GM12878 (cell line): ENCODE measurements around the gene ABI3. TPM values are rescaled to one million over a fixed set of nuclear protein-coding genes. Genes with fewer than 3 reads are reported as not detected.
A peak's percentile ranks its signal among the peaks of the same experiment; 100 is the strongest.

Source experiments
- ATAC-seq: fragments of 200-7000 bp; cut with Tn5 transposase; 3 replicates; pipeline ENCODE4 v1.9.1; 2020; ENCODE audit warnings: mild to moderate bottlenecking, moderate library complexity
- BruUV-seq: library from RNA; stranded (reverse); fragments of 400-500 nt; replicated peaks from 2 replicates; lab custom pipeline; 2021; lab: Mats Ljungman, UMichigan
- CTCF ChIA-PET: fragments of 300-600 bp; sonication (Branson Sonifier 250); formaldehyde crosslinking; extraction: SDS; loops from one replicate; lab custom pipeline; 2021; ENCODE audit warnings: inconsistent platforms; lab: Yijun Ruan, JAX
- POLR2A ChIA-PET: fragments of 350-600 bp; formaldehyde crosslinking; extraction: SDS; loops from one replicate; lab custom pipeline; 2021; ENCODE audit warnings: inconsistent platforms; lab: Charles Lee
- RAD21 ChIA-PET: fragments of 300-600 bp; sonication (Branson Sonifier 250); formaldehyde crosslinking; loops from one replicate; lab custom pipeline; 2023; ENCODE audit warnings: antibody characterized with exemption; ENCODE audit not compliant: unreplicated experiment; lab: Charles Lee
- SMC1A ChIA-PET: fragments of 300-600 bp; sonication (Branson Sonifier 250); formaldehyde crosslinking; loops from one replicate; lab custom pipeline; 2023; ENCODE audit not compliant: unreplicated experiment, uncharacterized antibody; lab: Charles Lee
- DNase-seq: peaks from one replicate; pipeline ENCODE4 v3.0.0-alpha.2; 2011; ENCODE audit warnings: low read depth, low spot score
- FAIRE-seq: peaks from 3 replicates; lab custom pipeline; 2011; peaks lifted over from hg19 to GRCh38; lab: Jason Lieb, UNC
- H2AFZ ChIP-seq: 2 replicates; pipeline ENCODE4 v1.6.0; 2011; ENCODE audit warnings: low read depth, low read length, control low read depth; ENCODE audit not compliant: control insufficient read depth
- H3K27ac ChIP-seq: 2 replicates; pipeline ENCODE4 v1.5.1; 2011; ENCODE audit warnings: control low read depth; ENCODE audit not compliant: control insufficient read depth, insufficient read depth
- H3K27me3 ChIP-seq, 2 experiments: replicated peaks in 1 of 2; 2 replicates each; pipeline versions ENCODE4 v1.6.0 to v1.6.1; 2011; ENCODE audit warnings: low read length in 1 of 2; ENCODE audit not compliant: control insufficient read depth in 2 of 2, insufficient read depth in 2 of 2
- H3K36me3 ChIP-seq, 2 experiments: 2 replicates each; pipeline ENCODE4 v1.5.1; 2011; ENCODE audit warnings: low read length in 1 of 2; ENCODE audit not compliant: control insufficient read depth in 2 of 2, insufficient read depth in 2 of 2
- H3K4me1 ChIP-seq: 2 replicates; pipeline ENCODE4 v1.6.1; 2011; ENCODE audit warnings: mild to moderate bottlenecking, low read length, moderate library complexity, mixed read lengths; ENCODE audit not compliant: control insufficient read depth, insufficient read depth
- H3K4me2 ChIP-seq: 2 replicates; pipeline ENCODE4 v1.6.0; 2011; ENCODE audit warnings: control low read depth; ENCODE audit not compliant: control insufficient read depth, insufficient read depth
- H3K4me3 ChIP-seq: fragments of 200-600 bp; sonication (generic); 2 replicates; pipeline ENCODE4 v1.5.1; 2016
- H3K79me2 ChIP-seq: 2 replicates; pipeline ENCODE4 v1.6.0; 2011; ENCODE audit warnings: low read length; ENCODE audit not compliant: control insufficient read depth, insufficient read depth
- H3K9ac ChIP-seq: 2 replicates; pipeline ENCODE4 v1.8.0; 2011; ENCODE audit warnings: low read length, control low read depth, mixed read lengths; ENCODE audit not compliant: control insufficient read depth, insufficient read depth
- H3K9me3 ChIP-seq: replicated peaks from 3 replicates; pipeline ENCODE4 v1.5.1; 2011; ENCODE audit warnings: mild to moderate bottlenecking, low read length; ENCODE audit not compliant: control insufficient read depth, insufficient read depth
- H4K20me1 ChIP-seq: 2 replicates; pipeline ENCODE4 v1.6.0; 2011; ENCODE audit not compliant: control insufficient read depth, insufficient read depth
- BCL3 ChIP-seq: IDR thresholded peaks from 2 replicates; pipeline ENCODE4 v1.6.1; 2011; ENCODE audit warnings: borderline replicate concordance, low read depth, mild to moderate bottlenecking, moderate library complexity, low read length; ENCODE audit not compliant: insufficient read depth, poor library complexity, severe bottlenecking
- CBFB ChIP-seq: IDR thresholded peaks from 2 replicates; pipeline ENCODE4 v1.6.1; 2016; ENCODE audit warnings: antibody characterized with exemption, low read depth
- CHD2 ChIP-seq: IDR thresholded peaks from 2 replicates; pipeline ENCODE4 v1.6.1; 2011; ENCODE audit warnings: low read depth, low read length, improper control_type of control experiment, borderline replicate concordance
- HDAC6 ChIP-seq: fragments of 200-600 bp; sonication (generic); IDR thresholded peaks from one replicate; pipeline ENCODE4 v1.8.0; 2017; ENCODE audit warnings: antibody characterized with exemption; ENCODE audit not compliant: unreplicated experiment
- MTA3 ChIP-seq: IDR thresholded peaks from 2 replicates; pipeline ENCODE4 v1.6.1; 2012; ENCODE audit warnings: low read length, inconsistent platforms, borderline replicate concordance
- WGBS: methylation state at CpG from one replicate; pipeline ENCODE4 v1.1.6; 2016; ENCODE audit warnings: low lambda C conversion rate; ENCODE audit not compliant: insufficient replicate concordance, insufficient coverage; ENCODE audit errors: missing lambda C conversion rate; 5-methylcytosine and 5-hydroxymethylcytosine counted together
- in situ Hi-C: fragments of 300-500 bp; cut with MboI; formaldehyde crosslinking; loops from 9 replicates; pipeline ENCODE4 v1.14.3; 2018; ENCODE audit warnings: mixed read lengths
- intact Hi-C: fragments of 100-400 bp; cut with micrococcal nuclease; formaldehyde crosslinking; loops from one replicate; pipeline ENCODE4 v1.14.2; 2022; ENCODE audit not compliant: unreplicated experiment
- polyA plus RNA-seq, 11 experiments: library from polyadenylated mRNA; depleted of rRNA in 4 of 11; unstranded in 6 of 11; stranded (reverse) in 5 of 11; fragments of >200 nt; fragmentation: Nextera tagmentation in 4 of 11; fragmentation: Illumina TruSeq in 1 of 11; extraction: Ambion mirVana in 4 of 11; extraction: Trizol in 1 of 11; gene quantifications; 1 replicate in 1 of 11; 2 replicates in 10 of 11; pipeline versions ENCODE4 v1.2.1 to v1.2.3, GENCODE V29; 2011 to 2016; ENCODE audit warnings: inconsistent platforms in 2 of 11, missing spikeins in 2 of 11, low read depth in 1 of 11
- total RNA-seq, 4 experiments: library from RNA; depleted of rRNA in 3 of 4; stranded (reverse); fragments of >200 nt in 3 of 4; fragmentation: Illumina TruSeq in 1 of 4; extraction: Trizol in 1 of 4; gene quantifications; 2 replicates each; pipeline versions ENCODE4 v1.2.1 to v1.2.3, GENCODE V29; 2013 to 2021
- TF ChIP-seq, protein P1 (sequence below): fragments of 450-650 bp; IDR thresholded peaks from 2 replicates; pipeline ENCODE4 v1.6.1; 2018; ENCODE audit warnings: mild to moderate bottlenecking, low read depth, moderate library complexity; ENCODE audit not compliant: partially characterized antibody
- TF ChIP-seq, protein P2 (sequence below): fragments of 450-650 bp; formaldehyde crosslinking; IDR thresholded peaks from 2 replicates; pipeline ENCODE4 v1.4.0; 2022; ENCODE audit warnings: mild to moderate bottlenecking, moderate library complexity

The ABI3 gene
- total and polyA plus RNA-seq, 10 of the 15 experiments (the other 5 are each of a cell fraction or from before 2014, with no cell fraction given) = 13.4 to 109 (median 51.1) TPM

DNA sequence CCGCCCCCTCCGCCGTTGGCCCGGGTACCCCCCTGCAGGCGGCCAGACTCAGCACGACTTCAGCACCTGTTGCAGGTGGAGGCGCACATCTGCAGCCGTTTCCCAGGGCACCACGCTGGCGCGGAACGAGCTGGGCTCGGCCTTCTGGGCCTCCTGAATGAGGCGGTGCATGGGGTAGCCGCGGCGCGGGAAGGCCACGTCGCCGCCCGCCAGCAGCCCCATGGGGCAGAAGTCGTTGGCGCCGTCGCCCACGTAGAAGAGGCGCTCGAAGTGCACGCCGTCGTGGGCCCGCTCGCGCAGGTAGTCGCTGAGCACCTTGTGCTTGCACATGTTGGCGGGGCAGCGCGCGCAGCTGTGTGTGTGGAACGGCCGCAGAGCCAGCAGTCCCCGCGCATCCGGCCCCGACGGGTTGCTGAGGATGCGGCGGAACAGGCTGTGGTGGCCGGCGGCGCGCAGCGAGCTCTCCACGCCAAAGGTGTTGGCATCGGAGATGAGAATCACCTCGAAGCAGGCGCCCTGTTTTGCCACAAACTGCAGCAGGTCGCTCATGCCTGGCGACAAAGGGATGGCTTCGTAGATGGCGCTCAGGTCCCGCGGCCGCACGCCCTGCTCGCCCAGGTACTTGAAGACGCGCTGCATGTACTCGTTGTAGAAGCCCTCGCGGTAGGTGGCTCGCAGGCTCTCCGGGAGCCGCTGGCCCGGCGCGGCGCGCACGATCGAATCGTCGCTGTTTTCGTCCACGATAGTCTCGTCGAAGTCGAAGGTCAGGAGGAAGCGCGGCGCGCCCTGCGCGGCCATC, 13.9 kb downstream of the ABI3 start (continued):
- peak; percentile 71 for TF ChIP-seq BCL3
- peak; percentile 75 for TF ChIP-seq HDAC6

DNA sequence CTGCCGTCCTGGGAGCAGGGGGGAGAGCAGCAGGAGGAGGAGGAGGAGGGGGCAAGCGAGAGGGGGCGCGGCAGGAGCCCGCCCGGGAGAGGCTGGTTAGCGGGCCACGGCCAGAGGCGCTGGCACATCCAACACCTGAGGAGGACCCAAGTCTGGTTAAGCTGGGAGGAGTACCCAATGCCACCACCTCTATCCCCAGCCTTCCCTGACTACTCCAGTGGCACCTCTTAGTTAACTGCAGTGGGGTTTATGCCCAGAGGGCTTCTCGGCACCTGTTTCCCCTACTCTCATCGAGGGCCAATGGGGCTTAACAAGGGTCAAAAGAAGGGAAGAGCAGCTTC, 14.5 kb downstream of the ABI3 start:
- POLR2A ChIA-PET = interaction anchor here (1.0 to 3.6 kb wide), 3 partner anchors 11 to 45 kb away, joined by 3 to 12 read pairs (median 3); no protein-coding TSS in a partner anchor
- CTCF ChIA-PET = interaction anchor here (1.8 to 8.2 kb wide), 4 partner anchors 14 to 67 kb away, joined by 8 to 178 read pairs (median 51); partner anchors contain the start of gene ABI3
- H3K36me3 ChIP-seq = peaks cover 5 to 13% of the 10 kb centered on the region in 2 experiments
- no peak overlapping the region for H3K4me2 ChIP-seq
- peaks cover 28% of the 10 kb centered on the region for H3K4me1 ChIP-seq
- H4K20me1 ChIP-seq = 0 out of 2 replicates have a peak, but pooled peaks cover 7% of the 10 kb centered on the region
- in situ Hi-C loops = loop anchor here (10.0 kb wide), 1 partner anchor 50 kb away; no protein-coding TSS in a partner anchor
- DNase-seq (no peak), ATAC-seq (no peak), FAIRE-seq (no peak)
- H3K27ac ChIP-seq = no peak overlapping the region
- no peaks in the 10 kb centered on the region for H3K27me3 ChIP-seq
- intact Hi-C loops = loop anchor here (5.0 kb wide), 1 partner anchor 193 kb away; no protein-coding TSS in a partner anchor
- H3K9me3 ChIP-seq = no peaks in the 10 kb centered on the region
- H3K79me2 ChIP-seq = no peaks in the 10 kb centered on the region; the same call in 1 of the 2 replicates
- RAD21 ChIA-PET = interaction anchor here (0.6 to 5.9 kb wide), 5 partner anchors 8 to 171 kb away, joined by 3 to 72 read pairs (median 35); partner anchors contain the start of genes ABI3 and GNGT2
- no peak overlapping the region for H3K9ac ChIP-seq
- no TSS peak for BruUV-seq
- no peak overlapping the region for H3K4me3 ChIP-seq
- H2AFZ ChIP-seq = no peak overlapping the region
- SMC1A ChIA-PET = interaction anchor here (3.2 to 7.3 kb wide), 3 partner anchors 9 to 44 kb away, joined by 20 to 118 read pairs (median 22); no protein-coding TSS in a partner anchor
- WGBS = 56% methylated on average over 10 of the region's 11 CpGs
- TF ChIP-seq, protein P1, sequence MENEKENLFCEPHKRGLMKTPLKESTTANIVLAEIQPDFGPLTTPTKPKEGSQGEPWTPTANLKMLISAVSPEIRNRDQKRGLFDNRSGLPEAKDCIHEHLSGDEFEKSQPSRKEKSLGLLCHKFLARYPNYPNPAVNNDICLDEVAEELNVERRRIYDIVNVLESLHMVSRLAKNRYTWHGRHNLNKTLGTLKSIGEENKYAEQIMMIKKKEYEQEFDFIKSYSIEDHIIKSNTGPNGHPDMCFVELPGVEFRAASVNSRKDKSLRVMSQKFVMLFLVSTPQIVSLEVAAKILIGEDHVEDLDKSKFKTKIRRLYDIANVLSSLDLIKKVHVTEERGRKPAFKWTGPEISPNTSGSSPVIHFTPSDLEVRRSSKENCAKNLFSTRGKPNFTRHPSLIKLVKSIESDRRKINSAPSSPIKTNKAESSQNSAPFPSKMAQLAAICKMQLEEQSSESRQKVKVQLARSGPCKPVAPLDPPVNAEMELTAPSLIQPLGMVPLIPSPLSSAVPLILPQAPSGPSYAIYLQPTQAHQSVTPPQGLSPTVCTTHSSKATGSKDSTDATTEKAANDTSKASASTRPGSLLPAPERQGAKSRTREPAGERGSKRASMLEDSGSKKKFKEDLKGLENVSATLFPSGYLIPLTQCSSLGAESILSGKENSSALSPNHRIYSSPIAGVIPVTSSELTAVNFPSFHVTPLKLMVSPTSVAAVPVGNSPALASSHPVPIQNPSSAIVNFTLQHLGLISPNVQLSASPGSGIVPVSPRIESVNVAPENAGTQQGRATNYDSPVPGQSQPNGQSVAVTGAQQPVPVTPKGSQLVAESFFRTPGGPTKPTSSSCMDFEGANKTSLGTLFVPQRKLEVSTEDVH = peak; percentile 52
- TF ChIP-seq BCL3 = peak; percentile 22
- TF ChIP-seq CHD2 = peak; percentile 1; the same call in 1 of the 2 replicates
- TF ChIP-seq, protein P2, sequence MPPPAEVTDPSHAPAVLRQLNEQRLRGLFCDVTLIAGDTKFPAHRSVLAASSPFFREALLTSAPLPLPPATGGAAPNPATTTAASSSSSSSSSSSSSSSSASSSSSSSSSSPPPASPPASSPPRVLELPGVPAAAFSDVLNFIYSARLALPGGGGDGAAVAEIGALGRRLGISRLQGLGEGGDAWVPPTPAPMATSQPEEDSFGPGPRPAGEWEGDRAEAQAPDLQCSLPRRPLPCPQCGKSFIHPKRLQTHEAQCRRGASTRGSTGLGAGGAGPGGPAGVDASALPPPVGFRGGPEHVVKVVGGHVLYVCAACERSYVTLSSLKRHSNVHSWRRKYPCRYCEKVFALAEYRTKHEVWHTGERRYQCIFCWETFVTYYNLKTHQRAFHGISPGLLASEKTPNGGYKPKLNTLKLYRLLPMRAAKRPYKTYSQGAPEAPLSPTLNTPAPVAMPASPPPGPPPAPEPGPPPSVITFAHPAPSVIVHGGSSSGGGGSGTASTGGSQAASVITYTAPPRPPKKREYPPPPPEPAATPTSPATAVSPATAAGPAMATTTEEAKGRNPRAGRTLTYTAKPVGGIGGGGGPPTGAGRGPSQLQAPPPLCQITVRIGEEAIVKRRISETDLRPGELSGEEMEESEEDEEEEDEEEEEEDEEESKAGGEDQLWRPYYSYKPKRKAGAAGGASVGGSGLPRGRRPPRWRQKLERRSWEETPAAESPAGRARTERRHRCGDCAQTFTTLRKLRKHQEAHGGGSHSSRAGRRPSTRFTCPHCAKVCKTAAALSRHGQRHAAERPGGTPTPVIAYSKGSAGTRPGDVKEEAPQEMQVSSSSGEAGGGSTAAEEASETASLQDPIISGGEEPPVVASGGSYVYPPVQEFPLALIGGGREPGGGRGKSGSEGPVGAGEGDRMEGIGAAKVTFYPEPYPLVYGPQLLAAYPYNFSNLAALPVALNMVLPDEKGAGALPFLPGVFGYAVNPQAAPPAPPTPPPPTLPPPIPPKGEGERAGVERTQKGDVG (CRISPR knock-in tag) = no peak
- TF ChIP-seq CBFB = no peak
- 0 out of 2 replicates have a peak, but pooled peaks have one; percentile 7 for TF ChIP-seq MTA3
